PFSK-1 (cell line): ENCODE measurements around the gene HTR1D.

Source experiments
- FOXP2 ChIP-seq: optimal IDR thresholded peaks from 2 replicates; pipeline ENCODE3; 2011; ENCODE audit warnings: borderline replicate concordance, control low read depth, inconsistent platforms; ENCODE audit not compliant: insufficient read depth; ENCODE audit errors: extremely low read length, extremely low read depth
- POLR2AphosphoS5 ChIP-seq: IDR thresholded peaks from 2 replicates; pipeline ENCODE4 v1.6.1; 2012; ENCODE audit warnings: low read depth, mild to moderate bottlenecking, control low read depth, low read length, moderate library complexity
- REST ChIP-seq, 2 experiments: IDR thresholded peaks; 2 replicates each; pipeline versions ENCODE4 v1.6.1 to v1.8.0; 2011 to 2012; ENCODE audit warnings: low read depth in 2 of 2, low read length in 2 of 2, control low read depth in 1 of 2, inconsistent platforms in 1 of 2, mild to moderate bottlenecking in 1 of 2, moderate library complexity in 1 of 2; ENCODE audit not compliant: insufficient read depth in 1 of 2
- SIN3A ChIP-seq: IDR thresholded peaks from 2 replicates; pipeline ENCODE4 v1.6.1; 2012; ENCODE audit warnings: mild to moderate bottlenecking, low read length, moderate library complexity, borderline replicate concordance; ENCODE audit not compliant: insufficient read depth
- TAF1 ChIP-seq: IDR thresholded peaks from 2 replicates; pipeline ENCODE4 v1.6.1; 2012; ENCODE audit warnings: low read length, control low read depth, borderline replicate concordance; ENCODE audit not compliant: insufficient read depth

HTR1D gene

GRCh38 chr1:23177438-23178380 is 39.6 kb downstream of the HTR1D start:
- TF ChIP-seq TAF1: no peak
- TF ChIP-seq FOXP2: peak; percentile 67

DNA sequence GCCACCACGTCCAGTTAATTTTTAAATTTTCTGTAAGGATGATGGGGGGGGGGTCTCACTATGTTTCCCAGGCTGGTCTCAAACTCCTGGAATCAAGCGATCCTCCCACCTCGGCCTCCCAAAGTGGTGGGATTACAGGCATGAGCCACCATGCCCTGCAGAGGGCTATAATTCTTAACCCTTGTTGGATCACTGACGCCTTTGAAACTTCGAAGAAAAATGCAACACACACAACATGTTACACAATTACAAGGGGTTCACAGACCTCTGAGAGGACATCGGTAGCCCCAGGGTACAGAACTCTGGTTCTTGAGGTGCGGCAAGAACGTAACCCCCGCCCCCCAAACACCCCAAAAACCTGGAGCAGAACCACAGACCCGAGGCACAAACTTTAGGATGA is 40.3 kb downstream of the HTR1D start:
- TF ChIP-seq SIN3A (no peak), TAF1 (no peak), REST (IDR thresholded peaks at IDR 0.05; ENCODE audit: insufficient read depth in 1 of 2, low read depth in 2 of 2, low read length in 2 of 2) (no peak), POLR2AphosphoS5 (no peak)

GRCh38 chr1:23174426-23175110 is 42.7 kb downstream of the HTR1D start:
- TF ChIP-seq SIN3A (no peak), TAF1 (no peak), FOXP2 (no peak), POLR2AphosphoS5 (no peak), REST (IDR thresholded peaks at IDR 0.05; ENCODE audit: insufficient read depth in 1 of 2, low read depth in 2 of 2, low read length in 2 of 2) (no peak)

DNA sequence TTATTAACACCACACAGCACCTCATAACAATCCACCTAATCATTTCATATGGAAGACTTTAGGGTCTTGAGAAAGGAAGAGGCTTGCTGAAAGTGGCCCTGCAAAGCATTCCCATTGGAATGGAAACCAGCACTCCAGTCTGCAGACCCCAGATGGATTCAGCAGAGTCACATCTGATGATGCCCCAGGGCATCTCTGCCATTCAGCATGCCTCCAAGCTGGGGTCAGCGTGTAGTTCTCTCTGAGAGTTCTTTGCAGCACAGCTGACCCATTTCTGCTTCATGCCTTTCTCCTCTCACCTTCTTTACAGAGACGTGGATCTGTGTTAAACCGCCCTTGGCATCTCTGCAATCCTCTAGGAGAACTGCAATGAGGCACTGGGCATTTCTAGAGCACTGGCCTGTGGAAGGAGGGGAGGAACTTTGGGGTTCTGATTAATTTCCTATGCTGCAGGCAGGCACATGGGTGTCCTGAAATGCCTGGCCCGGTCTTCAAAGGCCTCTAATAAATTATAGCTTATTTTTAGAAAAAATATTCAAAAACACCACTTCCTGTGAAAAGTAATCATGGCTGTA is 46.0 kb downstream of the HTR1D start:
- TF ChIP-seq FOXP2: no peak
- TF ChIP-seq SIN3A: no peak
- no peak for TF ChIP-seq TAF1
- TF ChIP-seq POLR2AphosphoS5: no peak
- TF ChIP-seq REST (IDR thresholded peaks at IDR 0.05; ENCODE audit: insufficient read depth in 1 of 2, low read depth in 2 of 2, low read length in 2 of 2): no peak

- TF ChIP-seq POLR2AphosphoS5 (no peak), TAF1 (0 out of 2 replicates have a peak, but pooled peaks have one; percentile 12), SIN3A (no peak), FOXP2 (no peak)
Measured at GRCh38 chr1:23169727-23170335, 47.5 kb downstream of the HTR1D start.
